Activated naive CD8-positive, alpha-beta T cell treated with anti-CD3 and anti-CD28 coated beads, Interleukin-2, amount 10 ng/mL, durations not matched to agents 7 days and 5 days (primary cell): Measurements from ENCODE around the gene KRT71. TPM values are rescaled to one million over a fixed set of nuclear protein-coding genes. Genes with fewer than 3 reads are reported as not detected.

Experiments
- ATAC-seq: fragments of 150-1000 bp; cut with Tn5 transposase; one replicate; pipeline ENCODE4 v1.10.0; 2021; ENCODE audit warnings: low read depth, moderate library complexity
- POLR2A ChIA-PET: fragments of 350-600 bp; sonication (Branson Sonifier 250); formaldehyde crosslinking; loops from one replicate; lab custom pipeline; 2021; ENCODE audit warnings: antibody characterized with exemption; lab: Charles Lee
- DNase-seq: peaks from one replicate; pipeline ENCODE4 v3.0.0; 2021
- H3K27ac Mint-ChIP-seq: one replicate; pipeline ENCODE4 v1.8.0; 2022; ENCODE audit warnings: mild to moderate bottlenecking, mixed read lengths
- H3K27me3 Mint-ChIP-seq: one replicate; pipeline ENCODE4 v1.8.0; 2022; ENCODE audit warnings: mild to moderate bottlenecking, moderate library complexity, mixed read lengths
- H3K36me3 Mint-ChIP-seq: one replicate; pipeline ENCODE4 v1.8.0; 2021; ENCODE audit warnings: mild to moderate bottlenecking, mixed read lengths
- H3K4me1 Mint-ChIP-seq: one replicate; pipeline ENCODE4 v1.8.0; 2021; ENCODE audit warnings: mixed read lengths
- H3K4me3 Mint-ChIP-seq: one replicate; pipeline ENCODE4 v1.8.0; 2022; ENCODE audit warnings: mild to moderate bottlenecking, moderate library complexity, mixed read lengths
- H3K9me3 Mint-ChIP-seq: one replicate; pipeline ENCODE4 v1.8.0; 2021; ENCODE audit warnings: mixed read lengths
- total RNA-seq, 2 experiments: library from RNA; stranded (reverse); gene quantifications; one replicate each; pipeline ENCODE4 v1.2.3, GENCODE V29; 2021

The KRT71 gene
- total RNA-seq, 2 experiments from 2014 or later = not detected

GRCh38 chr12:52528641-52529143, 24.3 kb downstream of the KRT71 start:
- Mint-ChIP-seq H3K9me3 (no peaks in the 10 kb centered on the region), H3K27ac (no peak overlapping the region), H3K4me1 (peaks cover 10% of the 10 kb centered on the region), H3K27me3 (peaks cover 7% of the 10 kb centered on the region), H3K36me3 (no peaks in the 10 kb centered on the region), H3K4me3 (no peak overlapping the region)
- POLR2A ChIA-PET = no interaction called here
- no peak for DNase-seq
- ATAC-seq = no peak

GRCh38 chr12:52527121-52527800, 25.7 kb downstream of the KRT71 start:
- no peak for ATAC-seq
- no peak for DNase-seq
- H3K9me3 Mint-ChIP-seq = no peaks in the 10 kb centered on the region
- no peaks in the 10 kb centered on the region for H3K36me3 Mint-ChIP-seq
- H3K27ac Mint-ChIP-seq = peak overlapping the region; percentile 64
- peaks cover 10% of the 10 kb centered on the region for H3K27me3 Mint-ChIP-seq
- POLR2A ChIA-PET = no interaction called here
- H3K4me1 Mint-ChIP-seq = peaks cover 10% of the 10 kb centered on the region
- peak overlapping the region; percentile 39 for H3K4me3 Mint-ChIP-seq

DNA sequence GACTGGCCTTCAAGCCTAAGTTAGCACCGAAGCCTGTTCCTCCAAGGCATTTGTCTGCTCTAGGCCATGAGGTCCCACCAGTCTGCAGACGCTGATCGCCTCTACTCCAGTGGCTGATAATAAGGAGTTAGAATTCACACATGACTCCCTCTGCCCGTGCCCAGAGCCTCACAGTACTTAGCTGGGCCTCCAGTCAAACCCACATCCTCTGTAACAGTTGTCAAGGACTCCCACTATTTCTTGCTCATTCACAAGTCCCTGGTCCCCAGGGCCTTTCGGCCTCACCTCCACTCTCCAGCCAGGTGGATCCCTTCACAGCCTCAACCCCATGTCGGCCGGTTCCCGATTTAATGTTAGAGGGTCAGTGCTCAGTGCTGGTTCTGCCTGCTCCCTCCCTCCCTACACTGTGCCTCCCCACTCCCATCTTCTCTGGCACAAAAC, 26.4 kb downstream of the KRT71 start:
- POLR2A ChIA-PET = no interaction called here
- Mint-ChIP-seq H3K27me3 (peaks cover 7% of the 10 kb centered on the region), H3K36me3 (no peaks in the 10 kb centered on the region), H3K9me3 (no peaks in the 10 kb centered on the region), H3K27ac (peak overlapping the region; percentile 64), H3K4me1 (peaks cover 10% of the 10 kb centered on the region), H3K4me3 (peak overlapping the region; percentile 39)
- DNase-seq (no peak), ATAC-seq (peak; percentile 82)

DNA sequence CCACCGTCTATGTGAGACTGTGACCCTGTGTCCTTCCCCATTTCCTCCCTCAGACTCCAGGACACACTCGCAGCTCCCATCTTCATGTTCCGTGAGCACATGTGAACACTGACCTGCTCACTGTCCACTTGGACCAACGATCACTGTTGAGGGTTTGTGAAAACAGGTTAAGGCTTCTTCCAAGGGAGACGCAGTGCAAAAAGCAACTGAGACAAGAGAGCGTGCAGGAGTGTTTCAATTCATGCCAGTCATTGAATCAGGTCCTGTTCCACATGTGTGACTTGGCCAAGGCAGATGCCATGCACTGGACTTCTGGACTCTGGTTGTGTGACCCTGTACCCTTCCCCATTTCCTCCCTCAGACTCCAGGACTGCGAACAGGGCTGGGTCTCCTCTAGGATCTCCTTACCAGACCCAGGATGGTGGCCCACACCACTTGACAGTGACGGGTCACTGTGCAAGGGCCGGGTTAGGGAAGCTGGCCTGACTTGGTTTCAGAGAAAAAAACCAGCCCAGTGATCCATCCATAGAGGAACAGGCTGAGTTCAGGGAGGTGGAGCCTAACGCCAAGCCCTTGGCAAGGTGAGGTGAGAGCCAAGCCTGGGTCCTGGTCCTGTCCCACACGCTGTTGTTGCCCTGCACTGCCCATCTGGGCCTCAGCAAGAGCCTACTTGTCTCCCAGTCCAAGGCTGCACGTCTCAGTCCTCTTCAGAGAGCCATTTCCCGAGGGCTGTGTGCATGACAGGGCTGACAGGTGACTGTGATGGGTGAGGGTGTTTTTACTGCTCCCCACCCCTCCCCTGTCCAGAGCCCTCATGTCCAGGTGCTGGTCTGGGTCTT, 27.1 kb downstream of the KRT71 start:
- POLR2A ChIA-PET = no interaction called here
- ATAC-seq (no peak), DNase-seq (no peak)
- Mint-ChIP-seq H3K9me3 (no peaks in the 10 kb centered on the region), H3K27me3 (peaks cover 6% of the 10 kb centered on the region), H3K4me3 (no peak overlapping the region), H3K4me1 (peaks cover 10% of the 10 kb centered on the region), H3K36me3 (no peaks in the 10 kb centered on the region), H3K27ac (no peak overlapping the region)

DNA sequence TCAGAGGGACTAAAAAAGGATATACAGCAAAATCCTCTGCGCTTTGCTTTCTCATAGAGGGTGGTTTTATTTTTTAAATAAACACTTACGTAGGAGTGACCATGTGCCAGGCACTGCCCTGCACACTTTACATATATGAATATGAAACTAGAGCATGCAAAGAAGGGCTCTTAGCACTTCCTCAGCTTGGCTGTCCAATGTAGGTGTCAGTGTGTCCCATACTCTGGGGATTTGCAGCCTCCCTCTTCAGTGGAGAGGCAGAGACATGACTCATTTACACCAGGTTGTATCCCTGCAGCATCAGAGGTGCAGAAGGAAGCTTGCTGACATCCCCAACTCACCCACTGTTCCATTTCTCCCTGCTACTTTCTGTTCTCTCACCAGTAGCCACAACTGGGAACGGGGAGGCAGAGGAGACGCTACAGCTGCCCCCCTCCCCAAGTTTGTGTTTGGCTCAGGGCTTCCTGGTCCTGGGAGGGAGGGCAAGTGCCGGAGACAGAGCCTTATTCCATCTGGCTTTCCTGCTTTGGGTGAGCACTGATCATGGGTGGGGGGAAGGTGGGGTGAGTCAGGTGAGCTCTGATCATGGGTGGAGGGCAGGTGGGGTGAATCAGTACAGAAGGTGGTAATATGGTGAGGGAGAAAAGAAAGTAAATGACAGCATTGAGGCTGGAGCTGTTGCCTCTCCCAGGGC, 27.9 kb downstream of the KRT71 start:
- H3K27ac Mint-ChIP-seq = no peak overlapping the region
- no peaks in the 10 kb centered on the region for H3K9me3 Mint-ChIP-seq
- DNase-seq (no peak), ATAC-seq (no peak)
- H3K27me3 Mint-ChIP-seq = peaks cover 6% of the 10 kb centered on the region
- POLR2A ChIA-PET = no interaction called here
- no peaks in the 10 kb centered on the region for H3K36me3 Mint-ChIP-seq
- peaks cover 10% of the 10 kb centered on the region for H3K4me1 Mint-ChIP-seq
- no peak overlapping the region for H3K4me3 Mint-ChIP-seq

DNA sequence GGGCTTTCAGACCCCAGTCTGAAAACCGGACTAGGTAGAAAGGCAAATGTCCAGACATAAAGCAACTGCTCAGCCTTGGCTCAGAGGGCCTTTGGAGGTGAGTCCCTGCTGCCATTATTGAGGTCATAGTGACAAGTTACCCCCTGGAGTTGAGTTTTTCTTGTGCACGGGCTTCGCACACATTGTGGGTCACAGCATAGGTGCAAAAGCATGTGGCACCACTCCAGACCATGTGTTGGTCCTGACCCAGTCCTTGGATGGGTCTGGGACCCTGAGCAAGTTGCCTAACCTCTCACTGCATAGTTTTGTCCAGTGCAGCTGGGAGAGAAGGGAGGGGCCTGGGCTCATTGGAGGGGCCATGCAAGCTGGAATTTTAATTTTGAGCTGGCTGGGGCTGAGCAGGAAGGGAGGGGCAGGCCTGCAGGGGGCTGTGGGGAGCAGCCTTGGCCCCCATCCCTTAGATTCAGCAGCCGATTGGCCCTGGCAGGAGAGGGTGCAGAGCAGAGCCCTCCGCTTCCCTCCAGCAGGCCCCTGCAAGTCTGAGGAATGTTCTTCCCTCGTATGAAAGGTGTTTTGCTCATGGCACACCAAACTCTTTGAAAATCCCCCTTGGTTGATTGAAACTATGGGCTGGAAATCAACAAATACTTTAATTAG, 28.6 kb downstream of the KRT71 start:
- no peaks in the 10 kb centered on the region for H3K36me3 Mint-ChIP-seq
- peaks cover 10% of the 10 kb centered on the region for H3K27me3 Mint-ChIP-seq
- H3K4me1 Mint-ChIP-seq = peaks cover 10% of the 10 kb centered on the region
- DNase-seq (no peak), ATAC-seq (no peak)
- no peaks in the 10 kb centered on the region for H3K9me3 Mint-ChIP-seq
- POLR2A ChIA-PET = no interaction called here
- no peak overlapping the region for H3K4me3 Mint-ChIP-seq
- no peak overlapping the region for H3K27ac Mint-ChIP-seq

DNA sequence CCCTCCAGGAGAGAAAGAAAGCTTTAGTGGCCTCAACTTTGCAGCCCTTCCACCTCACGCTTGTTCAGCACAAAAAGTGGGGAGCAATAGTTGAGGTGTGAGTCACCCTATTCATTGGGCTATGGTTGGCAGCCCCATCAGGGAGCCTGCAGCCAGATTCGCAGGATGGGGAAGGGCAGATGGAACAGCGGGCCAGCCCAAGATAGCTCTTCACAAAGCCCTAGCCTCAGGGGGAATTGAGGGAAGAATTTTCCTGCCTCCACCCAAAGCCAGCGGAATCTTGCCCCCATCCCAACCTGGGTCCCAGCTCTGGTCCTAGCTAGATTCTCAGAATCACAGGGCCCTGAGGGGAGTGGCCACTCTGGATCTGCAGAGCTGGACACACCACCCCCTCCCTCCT, 29.1 kb downstream of the KRT71 start:
- ATAC-seq (no peak), DNase-seq (no peak)
- H3K27me3 Mint-ChIP-seq = peaks cover 11% of the 10 kb centered on the region
- H3K9me3 Mint-ChIP-seq = no peaks in the 10 kb centered on the region
- peaks cover 10% of the 10 kb centered on the region for H3K4me1 Mint-ChIP-seq
- H3K27ac Mint-ChIP-seq = no peak overlapping the region
- POLR2A ChIA-PET = no interaction called here
- H3K36me3 Mint-ChIP-seq = no peaks in the 10 kb centered on the region
- no peak overlapping the region for H3K4me3 Mint-ChIP-seq

- Mint-ChIP-seq H3K27ac (no peak overlapping the region), H3K4me1 (peaks cover 10% of the 10 kb centered on the region), H3K27me3 (peaks cover 11% of the 10 kb centered on the region), H3K36me3 (no peaks in the 10 kb centered on the region), H3K9me3 (no peaks in the 10 kb centered on the region), H3K4me3 (no peak overlapping the region)
- POLR2A ChIA-PET = no interaction called here
- DNase-seq (no peak), ATAC-seq (no peak)
Observed at GRCh38 chr12:52522346-52523011, 30.5 kb downstream of the KRT71 start.

DNA sequence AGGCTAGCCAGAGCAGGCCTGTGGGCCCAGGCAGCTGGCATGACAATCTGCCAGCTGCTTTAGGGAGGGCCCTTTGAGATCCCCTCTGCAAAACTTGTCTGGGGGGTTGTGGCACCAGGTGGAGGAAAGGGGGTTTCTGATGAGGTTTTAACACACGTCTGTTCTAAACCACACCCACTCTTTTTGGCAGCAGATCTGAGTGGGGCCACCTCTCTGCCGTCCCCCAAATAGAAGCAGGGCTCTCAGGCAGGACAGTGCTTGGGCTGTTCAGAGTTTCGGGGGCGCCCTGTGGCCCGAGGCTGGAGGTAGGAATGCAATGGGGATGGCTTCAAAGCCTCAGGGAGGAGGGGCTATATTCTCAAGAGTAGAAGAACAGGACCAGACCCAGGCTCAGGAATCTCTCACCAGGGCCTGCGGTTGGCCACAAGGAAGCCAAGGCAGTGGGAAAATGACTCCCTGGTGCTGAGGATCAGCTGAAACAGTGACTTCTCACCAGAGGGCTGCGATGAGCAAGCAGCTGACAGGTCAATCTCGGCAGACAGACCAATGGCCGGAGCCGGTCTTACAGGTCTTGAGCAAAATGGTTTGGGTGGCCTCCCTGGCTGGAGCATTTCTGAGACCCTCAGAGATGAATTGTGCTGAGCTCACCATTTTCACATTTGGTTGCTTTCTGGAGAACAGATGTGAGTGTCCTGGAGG, 31.2 kb downstream of the KRT71 start:
- Mint-ChIP-seq H3K4me3 (no peak overlapping the region), H3K9me3 (no peaks in the 10 kb centered on the region), H3K27ac (no peak overlapping the region), H3K4me1 (peaks cover 4% of the 10 kb centered on the region), H3K36me3 (no peaks in the 10 kb centered on the region), H3K27me3 (peaks cover 11% of the 10 kb centered on the region)
- POLR2A ChIA-PET = no interaction called here
- no peak for ATAC-seq
- no peak for DNase-seq

- H3K9me3 Mint-ChIP-seq = no peaks in the 10 kb centered on the region
- H3K36me3 Mint-ChIP-seq = no peaks in the 10 kb centered on the region
- H3K4me3 Mint-ChIP-seq = no peak overlapping the region
- POLR2A ChIA-PET = no interaction called here
- ATAC-seq (no peak), DNase-seq (no peak)
- H3K27me3 Mint-ChIP-seq = peaks cover 11% of the 10 kb centered on the region
- H3K4me1 Mint-ChIP-seq = no peaks in the 10 kb centered on the region
- H3K27ac Mint-ChIP-seq = no peak overlapping the region
Observed at GRCh38 chr12:52521175-52521567, 31.8 kb downstream of the KRT71 start.

GRCh38 chr12:52519826-52520662, 32.9 kb downstream of the KRT71 start, which contains the start of gene KRT5:
KRT5 (minus strand) TSS chr12:52520394; CDS start chr12:52520296, 98 bp downstream.
- Mint-ChIP-seq H3K9me3 (no peaks in the 10 kb centered on the region), H3K27me3 (peaks cover 14% of the 10 kb centered on the region), H3K36me3 (no peaks in the 10 kb centered on the region), H3K27ac (no peak within 1 kb of the TSS), H3K4me3 (no peak within 1 kb of the TSS), H3K4me1 (no peaks in the 10 kb centered on the region)
- DNase-seq (no peak), ATAC-seq (no peak)
- POLR2A ChIA-PET = interaction anchor here (0.5 kb wide), 1 partner anchor 363 kb away, joined by 3 read pairs; no protein-coding TSS in a partner anchor
